ENCODE data around the gene PKD2.

GRCh38 chr4:88030565-88031310, 23.3 kb downstream of the PKD2 start:
- no peak for TF ChIP-seq RFX5 (IDR thresholded peaks at IDR 0.05; ENCODE audit: low read depth, low read length)
- no peak for TF ChIP-seq CTCF (conservative IDR thresholded peaks at IDR 0.05; ENCODE audit: low read depth, low read length)
- no peak for TF ChIP-seq POLR2A (IDR thresholded peaks at IDR 0.05; ENCODE audit: low read depth, low read length)
- TF ChIP-seq FOS (IDR thresholded peaks at IDR 0.05; ENCODE audit: low read depth, low read length): no peak
- no peak for TF ChIP-seq MAZ (IDR thresholded peaks at IDR 0.05; ENCODE audit: borderline replicate concordance, low read depth, low read length)
- no peak for TF ChIP-seq ELK1 (IDR thresholded peaks at IDR 0.05; ENCODE audit: borderline replicate concordance, low read depth, low read length)
- TF ChIP-seq USF2 (IDR thresholded peaks at IDR 0.05; ENCODE audit: low read depth, low read length): no peak
- no peak for TF ChIP-seq NFE2L2 (IDR thresholded peaks at IDR 0.05; ENCODE audit: low read depth, low read length)
- no peak for TF ChIP-seq MAFK (IDR thresholded peaks at IDR 0.05; ENCODE audit: low read depth, low read length)
- no peak for TF ChIP-seq RCOR1 (IDR thresholded peaks at IDR 0.05; ENCODE audit: insufficient replicate concordance, low read length)
- TF ChIP-seq RAD21 (IDR thresholded peaks at IDR 0.05; ENCODE audit: low read length): no peak
- TF ChIP-seq SMC3 (IDR thresholded peaks at IDR 0.05; ENCODE audit: low read depth, low read length): no peak

Data from IMR-90 (cell line).